ENCODE data around the gene PRDM15. TPM values are rescaled to one million over a fixed set of nuclear protein-coding genes. Genes with fewer than 3 reads are reported as not detected.

Gene PRDM15
- polyA plus RNA-seq, 1 donor (not counting 4 experiments of a cell fraction or from before 2014, with no cell fraction given): 5.2 TPM

- Histone ChIP-seq H3K9me1 (ENCODE audit: control insufficient read depth, extremely low read depth, insufficient read depth, low read length) (peaks cover 32% of the 10 kb centered on the region), H2AFZ (ENCODE audit: control insufficient read depth, low read length) (no peak overlapping the region), H3K36me3 (ENCODE audit: control insufficient read depth in 2 of 2, extremely low read depth in 1 of 2, insufficient read depth in 2 of 2, low read length in 2 of 2) (peaks cover 22 to 24% of the 10 kb centered on the region in 2 experiments), H3K4me3 (ENCODE audit: control insufficient read depth in 2 of 3, extremely low read depth in 1 of 3, insufficient read depth in 2 of 3, low read depth in 1 of 3, low read length in 3 of 3) (no peak overlapping the region), H4K20me1 (ENCODE audit: control insufficient read depth, extremely low read depth, insufficient read depth, low read length) (peaks cover 92% of the 10 kb centered on the region), H3K27ac (ENCODE audit: control insufficient read depth, insufficient read depth, low read length) (no peak overlapping the region), H3K9me3 (ENCODE audit: control insufficient read depth, low read depth, low read length) (no peaks in the 10 kb centered on the region), H3K4me2 (ENCODE audit: control insufficient read depth, extremely low read depth, insufficient read depth, low read depth, low read length) (peak overlapping the region; percentile 95), H3K27me3 (ENCODE audit: control insufficient read depth, extremely low read depth, insufficient read depth, low read length) (no peaks in the 10 kb centered on the region), H3K9ac (ENCODE audit: control insufficient read depth, extremely low read depth, insufficient read depth, low read length) (peak overlapping the region; percentile 97), H3K4me1 (ENCODE audit: control insufficient read depth, extremely low read depth, insufficient read depth, low read length) (peaks cover 73% of the 10 kb centered on the region), H3K79me2 (ENCODE audit: control insufficient read depth, insufficient read depth, low read length) (peaks cover 97% of the 10 kb centered on the region)
- DNase-seq (ENCODE audit: low read depth, low spot score) (no peak), FAIRE-seq (peak; percentile 48)
- dilution Hi-C loops (cut with MboI; ENCODE audit: extremely low pct_ligation_motif_present, low sequenced_read_pairs): no loop called here
- no peak for TF ChIP-seq EZH2 (IDR thresholded peaks at IDR 0.05; ENCODE audit: low read length)
- no peak for TF ChIP-seq CTCF (optimal IDR thresholded peaks at IDR 0.05 in 1 of 3, IDR thresholded peaks at IDR 0.05 in 1 of 3, conservative IDR thresholded peaks at IDR 0.05 in 1 of 3; ENCODE audit: extremely low read depth in 1 of 3, insufficient read depth in 2 of 3, low read length in 3 of 3)
Observed at GRCh38 chr21:41759926-41760325, 119.2 kb downstream of the PRDM15 start.

- H3K79me2 ChIP-seq (ENCODE audit: control insufficient read depth, insufficient read depth, low read length): peaks cover 97% of the 10 kb centered on the region
- FAIRE-seq (no peak), DNase-seq (ENCODE audit: low read depth, low spot score) (no peak)
- H3K9me3 ChIP-seq (ENCODE audit: control insufficient read depth, low read depth, low read length): no peaks in the 10 kb centered on the region
- H3K4me3 ChIP-seq (ENCODE audit: control insufficient read depth in 2 of 3, extremely low read depth in 1 of 3, insufficient read depth in 2 of 3, low read depth in 1 of 3, low read length in 3 of 3): no peak overlapping the region
- peaks cover 90% of the 10 kb centered on the region for H4K20me1 ChIP-seq (ENCODE audit: control insufficient read depth, extremely low read depth, insufficient read depth, low read length)
- H3K27me3 ChIP-seq (ENCODE audit: control insufficient read depth, extremely low read depth, insufficient read depth, low read length): no peaks in the 10 kb centered on the region
- no peak overlapping the region for H2AFZ ChIP-seq (ENCODE audit: control insufficient read depth, low read length)
- H3K36me3 ChIP-seq (ENCODE audit: control insufficient read depth in 2 of 2, extremely low read depth in 1 of 2, insufficient read depth in 2 of 2, low read length in 2 of 2): peaks cover 25 to 27% of the 10 kb centered on the region in 2 experiments
- H3K27ac ChIP-seq (ENCODE audit: control insufficient read depth, insufficient read depth, low read length): no peak overlapping the region
- H3K9ac ChIP-seq (ENCODE audit: control insufficient read depth, extremely low read depth, insufficient read depth, low read length): no peak overlapping the region
- TF ChIP-seq CTCF (optimal IDR thresholded peaks at IDR 0.05 in 1 of 3, IDR thresholded peaks at IDR 0.05 in 1 of 3, conservative IDR thresholded peaks at IDR 0.05 in 1 of 3; ENCODE audit: extremely low read depth in 1 of 3, insufficient read depth in 2 of 3, low read length in 3 of 3) (no peak), EZH2 (IDR thresholded peaks at IDR 0.05; ENCODE audit: low read length) (no peak)
- no peak overlapping the region for H3K4me2 ChIP-seq (ENCODE audit: control insufficient read depth, extremely low read depth, insufficient read depth, low read depth, low read length)
- H3K9me1 ChIP-seq (ENCODE audit: control insufficient read depth, extremely low read depth, insufficient read depth, low read length): peaks cover 30% of the 10 kb centered on the region
- peaks cover 73% of the 10 kb centered on the region for H3K4me1 ChIP-seq (ENCODE audit: control insufficient read depth, extremely low read depth, insufficient read depth, low read length)
- dilution Hi-C loops (cut with MboI; ENCODE audit: extremely low pct_ligation_motif_present, low sequenced_read_pairs): no loop called here
Observed at GRCh38 chr21:41759214-41759840, 119.8 kb downstream of the PRDM15 start.
